ENCODE data around the gene GOLT1A.
"Not testable (repeated sequence)": the region's sequence is repeated elsewhere in the genome, so short reads cannot be mapped to it uniquely, and the experiment has no call there.

GOLT1A gene

GRCh38 chr1:204246876-204247275, 33.1 kb upstream of the GOLT1A start:
- DNase-seq, result no peak

GRCh38 chr1:204242920-204243319, 29.1 kb upstream of the GOLT1A start:
- no peak for DNase-seq

- DNase-seq, result no peak
These were observed 28.1 kb upstream of the GOLT1A start for GRCh38 chr1:204241914-204242313.

- no peak for DNase-seq
These were observed 27.3 kb upstream of the GOLT1A start for GRCh38 chr1:204241050-204241449.

GRCh38 chr1:204240233-204240632, 26.4 kb upstream of the GOLT1A start:
- no peak for DNase-seq

GRCh38 chr1:204239401-204239800, 25.6 kb upstream of the GOLT1A start:
- DNase-seq, result not testable (repeated sequence)

- DNase-seq, result peak; percentile 63
These were observed 24.7 kb upstream of the GOLT1A start for GRCh38 chr1:204238520-204238919.

GRCh38 chr1:204237515-204237914, 23.7 kb upstream of the GOLT1A start:
- not testable (repeated sequence) for DNase-seq

GRCh38 chr1:204232526-204232925, 18.7 kb upstream of the GOLT1A start:
- no peak for DNase-seq

GRCh38 chr1:204230211-204230610, 16.4 kb upstream of the GOLT1A start:
- DNase-seq, result no peak

GRCh38 chr1:204228896-204229295, 15.1 kb upstream of the GOLT1A start:
- no peak for DNase-seq

- DNase-seq, result no peak
These were observed 14.4 kb upstream of the GOLT1A start for GRCh38 chr1:204227996-204228785.

- DNase-seq, result peak; percentile 81
These were observed 13.6 kb upstream of the GOLT1A start for GRCh38 chr1:204227351-204227750.

- no peak for DNase-seq
These were observed 12.3 kb upstream of the GOLT1A start for GRCh38 chr1:204225841-204226735.

- no peak for DNase-seq
These were observed 10.9 kb upstream of the GOLT1A start for GRCh38 chr1:204224655-204225054.

- DNase-seq, result no peak
These were observed 9.5 kb upstream of the GOLT1A start for GRCh38 chr1:204223129-204223860.

- no peak for DNase-seq
These were observed 8.9 kb upstream of the GOLT1A start for GRCh38 chr1:204222764-204223055.

GRCh38 chr1:204222006-204222763, 8.4 kb upstream of the GOLT1A start:
- DNase-seq, result no peak

- no peak for DNase-seq
These were observed 7.5 kb upstream of the GOLT1A start for GRCh38 chr1:204221271-204221670.

GRCh38 chr1:204219971-204220616, 6.3 kb upstream of the GOLT1A start:
- DNase-seq, result no peak

- no peak for DNase-seq
These were observed 4.8 kb upstream of the GOLT1A start for GRCh38 chr1:204218552-204218951.

- no peak for DNase-seq
These were observed 3.8 kb upstream of the GOLT1A start for GRCh38 chr1:204217648-204218000.

Measured in hematopoietic multipotent progenitor cell treated with erythropoietin and hydrocortisone succinate and interleukin-3 and kit ligand, for 8 days (in vitro differentiated cells).